Esophagus muscularis mucosa (tissue), 4 donors: ENCODE measurements around the gene TSPAN5. TPM values are rescaled to one million over a fixed set of nuclear protein-coding genes. Genes with fewer than 3 reads are reported as not detected.
A peak's percentile ranks its signal among the peaks of the same experiment; 100 is the strongest.

Experiments
- DNase-seq: peaks from one replicate; pipeline ENCODE4 v3.0.0-alpha.2; 2017; ENCODE audit errors: extremely low spot score
- H3K27ac ChIP-seq, 4 donors: fragments of 200-600 bp; sonication (generic); replicated peaks in 1 of 4; 1 replicate in 3 of 4; 2 replicates in 1 of 4; pipeline ENCODE4 v1.5.1; 2016 to 2019; ENCODE audit warnings: mild to moderate bottlenecking in 1 of 4
- H3K27me3 ChIP-seq, 4 donors: fragments of 200-600 bp; sonication (generic); one replicate each; pipeline versions ENCODE4 v1.5.1 to v1.6.0; 2016 to 2019
- H3K36me3 ChIP-seq, 4 donors: fragments of 200-600 bp; sonication (generic); one replicate each; pipeline ENCODE4 v1.5.1; 2016 to 2019
- H3K4me1 ChIP-seq, 4 donors: fragments of 200-600 bp; sonication (generic); one replicate each; pipeline ENCODE4 v1.5.1; 2016 to 2019
- H3K4me3 ChIP-seq, 4 donors: fragments of 200-600 bp; sonication (generic); 1 replicate in 2 of 4; 2 replicates in 2 of 4; pipeline ENCODE4 v1.5.1; 2016 to 2019; ENCODE audit warnings: mild to moderate bottlenecking in 4 of 4, moderate library complexity in 1 of 4
- H3K9me3 ChIP-seq, 4 donors: fragments of 200-600 bp; sonication (generic); 1 replicate in 3 of 4; 2 replicates in 1 of 4; pipeline ENCODE4 v1.5.1; 2016 to 2019
- CTCF ChIP-seq, 3 experiments: fragments of 200-600 bp in 2 of 3; fragments of 450-650 bp in 1 of 3; sonication (generic) in 2 of 3; IDR thresholded peaks; one replicate each; pipeline ENCODE4 v1.5.1; 2017 to 2019; ENCODE audit warnings: antibody characterized with exemption in 3 of 3, mild to moderate bottlenecking in 2 of 3, moderate library complexity in 1 of 3
- EP300 ChIP-seq: sonication (generic); formaldehyde crosslinking; IDR thresholded peaks from one replicate; pipeline ENCODE4 v1.6.1; 2017; ENCODE audit warnings: antibody characterized with exemption
- POLR2A ChIP-seq: fragments of 450-650 bp; IDR thresholded peaks from one replicate; pipeline ENCODE4 v1.6.1; 2017; ENCODE audit warnings: antibody characterized with exemption, moderate library complexity, mild to moderate bottlenecking, low read depth
- POLR2AphosphoS5 ChIP-seq, 2 donors: sonication (generic); formaldehyde crosslinking; IDR thresholded peaks; one replicate each; pipeline ENCODE4 v1.6.1; 2017; ENCODE audit warnings: antibody characterized with exemption in 2 of 2
- WGBS: methylation state at CpG from one replicate; pipeline ENCODE4 v1.1.5; 2018; 5-methylcytosine and 5-hydroxymethylcytosine counted together
- intact Hi-C: fragments of 100-400 bp; cut with DNase I; formaldehyde crosslinking; loops from one replicate; pipeline ENCODE4 v1.15.1; 2023
- total RNA-seq, 4 donors: library from RNA; depleted of rRNA; stranded (reverse); fragments of >200 nt; gene quantifications; one replicate each; pipeline versions ENCODE4 v1.1.0 to v1.2.1, GENCODE V29; 2016

TSPAN5 gene
- total RNA-seq, 4 donors from 2014 or later, result 9.1 to 16.8 (median 13.3) TPM

GRCh38 chr4:98657531-98658286 lies 702 bp downstream of the TSPAN5 start:
- no peaks in the 10 kb centered on the region for H3K9me3 ChIP-seq
- H3K4me3 ChIP-seq, result peak overlapping the region; percentile 74 to 78 (median 76)
- H3K27me3 ChIP-seq, result no peaks in the 10 kb centered on the region
- intact Hi-C loops, result loop anchor here (5.0 kb wide), 1 partner anchor 190 kb away; no protein-coding TSS in a partner anchor
- under 1% methylated on average over 39 of the region's 46 CpGs for WGBS
- H3K4me1 ChIP-seq, result peaks cover 11 to 67% (median 55%) of the 10 kb centered on the region in 4 donors
- no peak for DNase-seq
- no peaks in the 10 kb centered on the region for H3K36me3 ChIP-seq
- no peak for TF ChIP-seq CTCF (IDR thresholded peaks at IDR 0.05)
- TF ChIP-seq POLR2A, result no peak
- no peak for TF ChIP-seq POLR2AphosphoS5 (IDR thresholded peaks at IDR 0.05)
- no peak for TF ChIP-seq EP300
- H3K27ac ChIP-seq, result peak overlapping the region; percentile 69 to 82 (median 78)

GRCh38 chr4:98656886-98657285 lies 1.5 kb downstream of the TSPAN5 start:
- 43% methylated on average over 6 of the region's 6 CpGs for WGBS
- H3K27me3 ChIP-seq, result no peaks in the 10 kb centered on the region
- no peaks in the 10 kb centered on the region for H3K9me3 ChIP-seq
- H3K36me3 ChIP-seq, result no peaks in the 10 kb centered on the region
- no peak overlapping the region for H3K27ac ChIP-seq
- H3K4me3 ChIP-seq, result peak overlapping the region; percentile 74 to 78 (median 76)
- TF ChIP-seq CTCF (IDR thresholded peaks at IDR 0.05) (no peak), POLR2A (no peak), POLR2AphosphoS5 (IDR thresholded peaks at IDR 0.05) (no peak), EP300 (no peak)
- peaks cover 11 to 67% (median 55%) of the 10 kb centered on the region in 4 donors for H3K4me1 ChIP-seq
- intact Hi-C loops, result loop anchor here (5.0 kb wide), 1 partner anchor 190 kb away; no protein-coding TSS in a partner anchor
- DNase-seq, result no peak

- no peaks in the 10 kb centered on the region for H3K27me3 ChIP-seq
- H3K36me3 ChIP-seq, result no peaks in the 10 kb centered on the region
- no peak for TF ChIP-seq EP300
- TF ChIP-seq POLR2AphosphoS5 (IDR thresholded peaks at IDR 0.05), result no peak
- no peak for TF ChIP-seq POLR2A
- no peak for TF ChIP-seq CTCF (IDR thresholded peaks at IDR 0.05)
- DNase-seq, result no peak
- no peaks in the 10 kb centered on the region for H3K9me3 ChIP-seq
- intact Hi-C loops, result loop anchor here (5.0 kb wide), 1 partner anchor 189 kb away; no protein-coding TSS in a partner anchor
- peak overlapping the region; percentile 3 to 78 (median 76) for H3K4me3 ChIP-seq
- WGBS, result 68% methylated on average over 5 of the region's 5 CpGs
- H3K4me1 ChIP-seq, result peaks cover 11 to 64% (median 55%) of the 10 kb centered on the region in 4 donors
- no peak overlapping the region for H3K27ac ChIP-seq
These were observed 2.0 kb downstream of the TSPAN5 start for GRCh38 chr4:98656443-98656842.

- Histone ChIP-seq H3K36me3 (no peaks in the 10 kb centered on the region), H3K4me3 (no peak overlapping the region), H3K27me3 (no peaks in the 10 kb centered on the region), H3K27ac (peak overlapping the region; percentile 15 to 48 (median 34)), H3K4me1 (peaks cover 11 to 51% (median 41%) of the 10 kb centered on the region in 4 donors), H3K9me3 (no peaks in the 10 kb centered on the region)
- intact Hi-C loops, result no loop called here
- 36% methylated on average over 5 of the region's 5 CpGs for WGBS
- no peak for TF ChIP-seq CTCF (IDR thresholded peaks at IDR 0.05)
- no peak for TF ChIP-seq POLR2AphosphoS5 (IDR thresholded peaks at IDR 0.05)
- TF ChIP-seq POLR2A, result no peak
- TF ChIP-seq EP300, result no peak
- no peak for DNase-seq
These were observed 4.2 kb downstream of the TSPAN5 start for GRCh38 chr4:98653890-98654867.
